Uterus (tissue), 2 donors: Measurements from ENCODE around the gene FSHR.

Experiments used
- CTCF ChIP-seq, 4 experiments: fragments of 200-600 bp in 2 of 4; fragments of 450-650 bp in 2 of 4; sonication (generic) in 2 of 4; IDR thresholded peaks; one replicate each; pipeline ENCODE4 v1.5.1; 2016 to 2019; ENCODE audit warnings: antibody characterized with exemption in 4 of 4, mild to moderate bottlenecking in 2 of 4, moderate library complexity in 1 of 4
- POLR2A ChIP-seq, 2 donors: fragments of 450-650 bp; IDR thresholded peaks; one replicate each; pipeline ENCODE4 v1.6.1; 2016; ENCODE audit warnings: antibody characterized with exemption in 2 of 2, mild to moderate bottlenecking in 1 of 2, moderate library complexity in 1 of 2

- no peak for TF ChIP-seq CTCF (IDR thresholded peaks at IDR 0.05)
- no peak for TF ChIP-seq POLR2A (IDR thresholded peaks at IDR 0.05)
Measured at GRCh38 chr2:49005261-49005660, 149.1 kb downstream of the FSHR start.
